GM21447 (cell line): ENCODE results near the gene ZNRD2.
"Not testable (repeated sequence)": the region's sequence is repeated elsewhere in the genome, so short reads cannot be mapped to it uniquely, and the experiment has no call there.

Experiments
- ATAC-seq: cut with Tn5 transposase; IDR thresholded peaks from one replicate; pipeline ENCODE4 v1.9.1; 2021; ENCODE audit not compliant: unreplicated experiment

Gene ZNRD2

GRCh38 chr11:65569973-65570918 lies at the start of gene ZNRD2:
Gene ZNRD2 (plus strand): TSS chr11:65570477. CDS start chr11:65570492, 15 bp downstream.
- ATAC-seq = peak; percentile 59

DNA sequence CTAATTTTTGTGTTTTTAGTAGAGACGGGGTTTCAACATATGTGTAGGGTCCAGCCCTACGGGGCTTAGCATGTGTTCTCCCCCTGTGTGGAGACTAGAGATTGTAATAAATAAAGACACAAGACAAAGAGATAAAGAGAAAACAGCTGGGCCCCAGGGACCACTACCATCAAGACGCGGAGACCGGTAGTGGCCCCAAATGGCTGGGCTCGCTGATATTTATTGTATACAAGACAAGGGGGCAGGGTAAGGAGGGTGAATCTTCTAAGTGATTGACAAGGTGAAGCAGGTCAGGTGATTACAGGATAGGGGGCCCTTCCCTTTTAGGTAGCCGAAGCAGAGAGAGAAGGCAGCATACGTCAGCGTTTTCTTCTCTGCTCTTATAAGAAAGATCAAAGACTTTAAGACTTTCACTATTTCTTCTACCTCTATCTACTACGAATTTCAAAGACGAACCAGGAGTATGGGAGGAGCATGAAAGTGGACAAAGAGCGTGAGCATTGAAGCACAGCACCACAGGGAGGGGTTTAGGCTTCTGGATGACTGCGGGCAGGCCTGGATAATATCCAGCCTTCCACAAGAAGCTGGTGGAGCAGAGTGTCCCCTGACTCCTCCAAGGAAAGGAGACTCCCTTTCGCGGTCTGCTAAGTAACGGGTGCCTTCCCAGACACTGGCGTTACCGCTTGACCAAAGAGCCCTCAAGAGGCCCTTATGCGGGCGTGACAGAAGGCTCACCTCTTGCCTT lies 48.3 kb upstream of the ZNRD2 start:
- ATAC-seq = not testable (repeated sequence)

DNA sequence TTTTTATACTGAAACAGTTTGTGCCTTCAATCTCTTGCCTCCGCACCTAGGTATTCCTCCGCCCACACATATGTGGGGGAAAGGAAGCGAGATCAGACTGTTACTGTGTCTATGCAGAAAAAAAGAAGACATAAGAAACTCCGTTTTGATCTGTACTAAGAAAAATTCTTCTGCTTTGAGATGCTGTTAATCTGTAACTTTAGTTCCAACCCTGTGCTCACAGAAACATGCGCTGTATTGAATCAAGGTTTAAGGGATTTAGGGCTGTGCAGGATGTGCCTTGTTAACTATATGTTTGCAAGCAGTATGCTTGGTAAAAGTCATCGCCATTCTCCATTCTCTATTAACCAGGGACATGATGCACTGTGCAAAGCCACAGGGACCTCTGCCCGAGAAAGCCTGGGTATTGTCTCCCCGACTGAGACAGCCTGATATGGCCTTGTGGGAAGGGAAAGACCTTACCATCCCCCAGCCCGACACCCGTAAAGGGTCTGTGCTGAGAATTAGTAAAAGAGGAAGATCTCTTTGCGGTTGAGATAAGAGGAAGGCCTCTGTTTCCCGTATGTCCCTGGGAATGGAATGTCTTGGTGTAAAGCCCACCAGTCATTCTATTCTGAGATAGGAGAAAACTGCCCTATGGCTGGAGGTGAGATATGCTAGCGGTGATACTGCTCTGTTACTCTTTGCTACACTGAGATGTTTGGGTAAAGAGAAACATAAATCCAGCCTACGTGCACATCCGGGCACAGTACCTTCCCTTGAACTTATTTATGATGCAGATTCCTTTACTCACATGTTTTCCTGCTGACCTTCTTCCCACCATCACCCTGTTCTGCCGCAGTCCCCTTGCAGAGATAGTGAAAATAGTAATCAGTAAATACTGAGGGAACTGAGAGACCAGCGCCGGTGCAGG lies 47.3 kb upstream of the ZNRD2 start:
- not testable (repeated sequence) for ATAC-seq

GRCh38 chr11:65523631-65523968 lies 46.7 kb upstream of the ZNRD2 start:
- ATAC-seq = not testable (repeated sequence)

GRCh38 chr11:65524014-65524740 lies 46.1 kb upstream of the ZNRD2 start:
- ATAC-seq = no peak

DNA sequence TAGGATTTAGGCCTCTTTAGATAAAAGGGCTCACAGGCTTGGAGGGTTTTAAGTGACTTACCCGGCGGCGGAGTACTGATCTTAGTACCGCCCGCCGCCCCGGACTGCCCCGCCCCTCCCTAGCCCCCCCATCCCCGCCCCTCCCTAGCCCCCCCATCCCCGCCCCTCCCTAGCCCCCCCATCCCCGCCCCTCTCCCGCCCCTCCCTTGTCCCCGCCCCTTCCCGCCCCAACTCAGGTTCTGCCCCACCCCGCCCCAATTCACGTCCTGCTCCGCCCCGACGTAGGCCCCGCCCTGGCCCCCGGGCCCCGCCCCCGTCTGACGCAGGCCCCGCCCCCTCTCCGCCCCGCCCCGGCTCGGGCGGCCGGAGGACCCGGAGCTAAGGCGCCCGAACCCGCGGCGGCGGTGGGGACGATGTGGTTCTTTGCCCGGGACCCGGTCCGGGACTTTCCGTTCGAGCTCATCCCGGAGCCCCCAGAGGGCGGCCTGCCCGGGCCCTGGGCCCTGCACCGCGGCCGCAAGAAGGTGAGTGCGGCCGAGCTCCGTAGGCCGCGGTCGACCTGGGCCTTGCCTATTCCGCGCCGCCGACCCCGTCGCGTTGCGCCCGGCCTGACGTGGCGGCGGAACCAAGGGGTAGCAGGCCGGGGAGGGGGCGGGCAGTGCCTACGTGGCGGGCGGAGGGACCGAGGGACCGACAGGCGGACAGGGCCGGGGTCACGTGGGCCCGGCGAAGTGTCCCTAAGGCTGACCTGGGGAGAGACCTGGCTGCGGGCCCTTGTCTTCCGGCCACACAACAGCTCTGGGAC lies 45.3 kb upstream of the ZNRD2 start, which contains the start of gene SCYL1:
TSS of gene SCYL1 (plus strand) at position 343 of the 805 bp plus-strand sequence. CDS start at position 414, 71 bp downstream.
- ATAC-seq = no peak

DNA sequence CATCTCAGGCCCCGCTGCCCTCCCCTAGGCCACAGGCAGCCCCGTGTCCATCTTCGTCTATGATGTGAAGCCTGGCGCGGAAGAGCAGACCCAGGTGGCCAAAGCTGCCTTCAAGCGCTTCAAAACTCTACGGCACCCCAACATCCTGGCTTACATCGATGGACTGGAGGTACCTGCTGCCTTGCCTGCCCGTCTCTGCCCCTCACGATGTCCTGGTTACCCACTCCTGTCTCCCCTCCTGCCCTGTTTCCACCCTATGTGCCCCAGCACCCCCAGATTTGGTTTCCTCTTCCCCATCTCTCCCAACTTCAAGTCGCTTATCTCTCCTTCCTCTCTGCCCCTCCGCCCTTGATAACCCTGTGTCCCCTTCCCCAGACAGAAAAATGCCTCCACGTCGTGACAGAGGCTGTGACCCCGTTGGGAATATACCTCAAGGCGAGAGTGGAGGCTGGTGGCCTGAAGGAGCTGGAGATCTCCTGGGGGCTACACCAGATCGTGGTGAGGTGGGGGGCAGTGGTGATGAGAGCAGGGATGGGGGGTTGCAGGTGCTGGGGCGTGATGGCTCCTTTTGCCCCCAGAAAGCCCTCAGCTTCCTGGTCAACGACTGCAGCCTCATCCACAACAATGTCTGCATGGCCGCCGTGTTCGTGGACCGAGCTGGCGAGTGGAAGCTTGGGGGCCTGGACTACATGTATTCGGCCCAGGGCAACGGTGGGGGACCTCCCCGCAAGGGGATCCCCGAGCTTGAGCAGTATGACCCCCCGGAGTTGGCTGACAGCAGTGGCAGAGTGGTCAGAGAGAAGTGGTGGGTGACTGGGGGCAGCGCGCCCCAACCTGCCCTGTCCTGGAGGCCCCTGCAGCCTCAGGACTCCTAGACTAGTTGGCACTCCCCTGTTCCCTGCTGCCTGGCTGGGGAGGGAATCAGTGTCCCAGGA lies 44.5 kb upstream of the ZNRD2 start:
- no peak for ATAC-seq

DNA sequence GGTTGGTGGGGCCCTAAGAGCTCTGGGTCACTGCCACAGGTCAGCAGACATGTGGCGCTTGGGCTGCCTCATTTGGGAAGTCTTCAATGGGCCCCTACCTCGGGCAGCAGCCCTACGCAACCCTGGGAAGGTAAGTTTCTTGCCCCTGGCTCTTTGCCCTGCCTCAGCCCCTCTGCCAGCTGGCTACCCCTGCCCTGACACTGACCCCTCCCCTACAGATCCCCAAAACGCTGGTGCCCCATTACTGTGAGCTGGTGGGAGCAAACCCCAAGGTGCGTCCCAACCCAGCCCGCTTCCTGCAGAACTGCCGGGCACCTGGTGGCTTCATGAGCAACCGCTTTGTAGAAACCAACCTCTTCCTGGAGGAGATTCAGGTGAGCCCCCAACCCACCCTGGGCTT lies 43.5 kb upstream of the ZNRD2 start:
- no peak for ATAC-seq

GRCh38 chr11:65528819-65529350 lies 41.4 kb upstream of the ZNRD2 start:
- no peak for ATAC-seq

- ATAC-seq = no peak
Measured at GRCh38 chr11:65529475-65530156, 40.7 kb upstream of the ZNRD2 start.

DNA sequence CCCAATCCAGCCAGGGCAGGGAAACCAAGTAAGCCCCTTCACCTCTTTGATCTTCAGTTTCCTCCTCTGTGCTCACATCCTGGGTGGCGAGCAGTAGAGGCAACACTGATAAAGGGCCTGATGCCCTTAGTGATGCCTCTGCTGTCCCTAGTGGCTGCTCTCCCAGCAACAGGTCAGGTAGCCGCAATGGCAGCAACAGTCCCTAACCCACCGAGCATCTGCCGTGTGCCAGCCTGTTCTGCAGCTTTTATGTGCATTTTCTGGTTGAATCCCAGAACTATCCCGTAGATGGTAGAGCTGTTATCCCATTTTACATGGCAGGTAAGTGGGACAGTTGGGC lies 40.1 kb upstream of the ZNRD2 start:
- no peak for ATAC-seq

- no peak for ATAC-seq
Measured at GRCh38 chr11:65532388-65533064, 37.8 kb upstream of the ZNRD2 start.

- no peak for ATAC-seq
Measured at GRCh38 chr11:65535102-65535501, 35.2 kb upstream of the ZNRD2 start.

DNA sequence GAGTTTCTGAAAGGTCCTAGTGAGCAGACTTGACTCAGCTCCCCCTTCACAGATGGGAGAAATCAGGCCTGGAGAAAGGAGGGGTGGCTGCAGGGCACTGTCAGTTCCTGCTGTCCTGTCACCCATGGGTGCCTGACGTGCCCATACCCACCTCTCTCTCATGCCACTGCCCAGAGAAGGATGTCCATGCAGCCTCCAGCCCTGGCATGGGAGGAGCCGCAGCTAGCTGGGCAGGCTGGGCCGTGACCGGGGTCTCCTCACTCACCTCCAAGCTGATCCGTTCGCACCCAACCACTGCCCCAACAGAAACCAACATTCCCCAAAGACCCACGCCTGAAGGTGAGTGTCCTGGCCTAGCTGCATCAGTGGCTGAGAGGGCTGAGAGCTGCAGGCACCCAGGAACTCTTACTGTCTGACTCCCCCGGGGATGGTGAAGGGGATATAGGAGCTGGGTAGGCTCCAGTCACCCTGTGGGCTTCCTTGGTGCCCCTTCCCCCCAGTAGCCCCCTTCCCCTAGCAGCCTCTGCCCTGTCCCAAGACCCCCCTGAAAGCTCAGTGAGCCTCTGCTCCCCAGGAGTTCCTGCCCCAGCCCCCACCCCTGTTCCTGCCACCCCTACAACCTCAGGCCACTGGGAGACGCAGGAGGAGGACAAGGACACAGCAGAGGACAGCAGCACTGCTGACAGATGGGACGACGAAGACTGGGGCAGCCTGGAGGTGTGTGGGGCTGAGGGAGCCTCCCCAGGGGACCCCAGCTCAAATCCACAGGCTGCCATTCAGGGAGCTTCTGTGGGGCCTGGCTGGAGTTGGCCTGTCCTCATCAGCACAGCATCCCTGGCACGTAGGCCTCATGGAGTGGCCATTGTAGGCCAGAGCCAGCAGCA lies 33.6 kb upstream of the ZNRD2 start:
- ATAC-seq = no peak

DNA sequence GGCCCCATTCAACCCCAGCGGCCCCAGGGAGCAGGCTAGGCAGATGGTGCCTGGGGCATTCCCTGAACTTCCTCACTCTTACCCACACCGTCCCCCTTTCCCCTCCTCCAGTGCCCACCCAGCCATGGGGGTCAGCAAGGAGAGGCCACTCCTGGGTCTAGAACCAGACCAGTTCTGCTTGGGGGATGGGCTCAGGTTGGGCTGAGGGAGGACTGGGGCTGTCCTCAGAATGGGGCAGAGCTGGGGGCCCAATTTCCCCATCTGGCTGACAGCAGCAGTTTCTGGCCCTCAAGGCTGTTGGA lies 33.0 kb upstream of the ZNRD2 start:
- ATAC-seq = no peak

DNA sequence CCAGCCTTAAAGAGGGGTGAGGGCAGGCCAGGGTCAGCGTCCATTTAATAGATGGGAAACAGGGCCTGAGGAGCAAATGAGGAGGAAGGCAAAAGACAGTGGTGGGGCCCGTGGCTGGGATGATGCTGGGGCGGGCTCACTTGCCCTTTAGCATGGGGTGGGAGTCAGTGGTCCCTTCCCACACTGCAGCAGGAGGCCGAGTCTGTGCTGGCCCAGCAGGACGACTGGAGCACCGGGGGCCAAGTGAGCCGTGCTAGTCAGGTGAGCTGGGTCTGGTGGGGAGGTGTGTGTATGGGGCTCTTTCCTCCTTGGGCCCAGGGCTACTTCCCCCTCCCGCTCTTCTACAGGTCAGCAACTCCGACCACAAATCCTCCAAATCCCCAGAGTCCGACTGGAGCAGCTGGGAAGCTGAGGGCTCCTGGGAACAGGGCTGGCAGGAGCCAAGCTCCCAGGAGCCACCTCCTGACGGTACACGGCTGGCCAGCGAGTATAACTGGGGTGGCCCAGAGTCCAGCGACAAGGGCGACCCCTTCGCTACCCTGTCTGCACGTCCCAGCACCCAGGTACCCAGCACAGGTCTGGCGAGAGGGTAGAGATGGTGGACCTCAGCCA lies 32.6 kb upstream of the ZNRD2 start:
- ATAC-seq = no peak
